GM12875 (cell line): ENCODE data around the gene ACAP2.

Experiments
- H3K4me3 ChIP-seq: one replicate; pipeline ENCODE4 v1.5.1; 2011; ENCODE audit warnings: low read depth, low read length, control low read depth
- CTCF ChIP-seq: IDR thresholded peaks from 2 replicates; pipeline ENCODE4 v1.5.1; 2011; ENCODE audit warnings: low read depth, mild to moderate bottlenecking, control low read depth, inconsistent platforms, low read length, moderate library complexity, borderline replicate concordance; ENCODE audit not compliant: insufficient read depth

ACAP2 gene

GRCh38 chr3:195226445-195226844, 216.4 kb downstream of the ACAP2 start:
- no peak for TF ChIP-seq CTCF
- no peak overlapping the region for H3K4me3 ChIP-seq

- no peak for TF ChIP-seq CTCF
- no peak overlapping the region for H3K4me3 ChIP-seq
These were observed 217.7 kb downstream of the ACAP2 start for GRCh38 chr3:195224980-195225580.
